GM21360 (cell line): ENCODE data around the gene DDX51.
"Not testable (repeated sequence)": the region's sequence is repeated elsewhere in the genome, so short reads cannot be mapped to it uniquely, and the experiment has no call there.

Source experiments
- ATAC-seq: cut with Tn5 transposase; IDR thresholded peaks from one replicate; pipeline ENCODE4 v1.9.1; 2021; ENCODE audit warnings: mild to moderate bottlenecking, moderate library complexity; ENCODE audit not compliant: unreplicated experiment

DDX51 gene

GRCh38 chr12:132154941-132155770 is 11.0 kb upstream of the DDX51 start:
- ATAC-seq, result no peak

- peak; percentile 20 for ATAC-seq
Observed at GRCh38 chr12:132154341-132154761, 10.2 kb upstream of the DDX51 start.

- ATAC-seq, result peak; percentile 64
Observed at GRCh38 chr12:132153501-132154340, 9.6 kb upstream of the DDX51 start.

GRCh38 chr12:132152953-132153352 is 8.8 kb upstream of the DDX51 start:
- ATAC-seq, result no peak

- no peak for ATAC-seq
Observed at GRCh38 chr12:132152411-132152821, 8.3 kb upstream of the DDX51 start.

GRCh38 chr12:132151766-132152410 is 7.8 kb upstream of the DDX51 start:
- ATAC-seq, result no peak

- no peak for ATAC-seq
Observed at GRCh38 chr12:132151145-132151765, 7.1 kb upstream of the DDX51 start.

- ATAC-seq, result no peak
Observed at GRCh38 chr12:132150780-132151144, 6.6 kb upstream of the DDX51 start.

- not testable (repeated sequence) for ATAC-seq
Observed at GRCh38 chr12:132149526-132149925, 5.4 kb upstream of the DDX51 start.

- no peak for ATAC-seq
Observed at GRCh38 chr12:132148368-132149045, 4.4 kb upstream of the DDX51 start.

GRCh38 chr12:132147423-132148367 is 3.6 kb upstream of the DDX51 start:
- no peak for ATAC-seq

GRCh38 chr12:132146772-132147422 is 2.8 kb upstream of the DDX51 start:
- no peak for ATAC-seq

- no peak for ATAC-seq
Observed at GRCh38 chr12:132146098-132146497, 2.0 kb upstream of the DDX51 start.

GRCh38 chr12:132145334-132145733 is 1.2 kb upstream of the DDX51 start:
- no peak for ATAC-seq

GRCh38 chr12:132144810-132145168 is 670 bp upstream of the DDX51 start:
- ATAC-seq, result no peak

- ATAC-seq, result peak; percentile 24
Observed at GRCh38 chr12:132143336-132144071, 615 bp downstream of the DDX51 start.

GRCh38 chr12:132142679-132143335 is 1.3 kb downstream of the DDX51 start:
- no peak for ATAC-seq
